ENCODE data around the gene DNM3.

DNM3 gene

GRCh38 chr1:172201572-172201971 is 360.3 kb downstream of the DNM3 start:
- no peak for DNase-seq

GRCh38 chr1:172203135-172203823 is 362.0 kb downstream of the DNM3 start:
- DNase-seq = no peak

- no peak for DNase-seq
Measured at GRCh38 chr1:172203902-172204301, 362.6 kb downstream of the DNM3 start.

GRCh38 chr1:172206256-172206655 is 365.0 kb downstream of the DNM3 start:
- no peak for DNase-seq

- DNase-seq = no peak
Measured at GRCh38 chr1:172208635-172209034, 367.3 kb downstream of the DNM3 start.

- DNase-seq = no peak
Measured at GRCh38 chr1:172211221-172211620, 369.9 kb downstream of the DNM3 start.

- no peak for DNase-seq
Measured at GRCh38 chr1:172212124-172212523, 370.8 kb downstream of the DNM3 start.

GRCh38 chr1:172215006-172215405 is 373.7 kb downstream of the DNM3 start:
- no peak for DNase-seq

GRCh38 chr1:172219966-172220365 is 378.7 kb downstream of the DNM3 start:
- DNase-seq = no peak

GRCh38 chr1:172220376-172220775 is 379.1 kb downstream of the DNM3 start:
- no peak for DNase-seq

GRCh38 chr1:172221436-172221835 is 380.1 kb downstream of the DNM3 start:
- DNase-seq = no peak

GRCh38 chr1:172224871-172225270 is 383.6 kb downstream of the DNM3 start:
- DNase-seq = no peak

GRCh38 chr1:172229942-172230341 is 388.6 kb downstream of the DNM3 start:
- no peak for DNase-seq

- no peak for DNase-seq
Measured at GRCh38 chr1:172230526-172230925, 389.2 kb downstream of the DNM3 start.

- DNase-seq = no peak
Measured at GRCh38 chr1:172236958-172237357, 395.7 kb downstream of the DNM3 start.

GRCh38 chr1:172238158-172238557 is 396.9 kb downstream of the DNM3 start:
- DNase-seq = no peak

GRCh38 chr1:172238965-172239364 is 397.7 kb downstream of the DNM3 start:
- DNase-seq = no peak

GRCh38 chr1:172239901-172240300 is 398.6 kb downstream of the DNM3 start:
- no peak for DNase-seq

- no peak for DNase-seq
Measured at GRCh38 chr1:172241540-172241939, 400.2 kb downstream of the DNM3 start.

- DNase-seq = no peak
Measured at GRCh38 chr1:172244865-172245264, 403.6 kb downstream of the DNM3 start.

- no peak for DNase-seq
Measured at GRCh38 chr1:172245788-172246187, 404.5 kb downstream of the DNM3 start.

GRCh38 chr1:172246521-172247390 is 405.5 kb downstream of the DNM3 start:
- DNase-seq = no peak

- DNase-seq = no peak
Measured at GRCh38 chr1:172251486-172251885, 410.2 kb downstream of the DNM3 start.

- no peak for DNase-seq
Measured at GRCh38 chr1:172252321-172252720, 411.0 kb downstream of the DNM3 start.

Data from activated CD4-positive, alpha-beta T cell treated with anti-CD3 and anti-CD28 coated beads, Interleukin-2, amount 50 U/mL, for 4 hours (primary cell).